SK-N-SH (cell line): ENCODE measurements around the gene NEIL3. TPM values are rescaled to one million over a fixed set of nuclear protein-coding genes. Genes with fewer than 3 reads are reported as not detected.

ENCODE experiments used
- CTCF ChIA-PET: fragments of 300-600, 350-600 bp; formaldehyde crosslinking; extraction: SDS; loops from one replicate; lab custom pipeline; 2021; lab: Yijun Ruan, JAX
- POLR2A ChIA-PET: fragments of 350-600 bp; sonication (Branson Sonifier 250); formaldehyde crosslinking; extraction: SDS; loops from one replicate; lab custom pipeline; 2020; ENCODE audit warnings: antibody characterized with exemption, inconsistent platforms; lab: Yijun Ruan, JAX
- DNase-seq: peaks from one replicate; pipeline ENCODE4 v3.0.0; 2012
- H2AFZ ChIP-seq: fragments of 200-600 bp; sonication (generic); 2 replicates; pipeline ENCODE4 v1.8.1; 2016; ENCODE audit warnings: antibody characterized with exemption, mild to moderate bottlenecking, low read depth
- H3F3A ChIP-seq: fragments of 200-600 bp; sonication (generic); replicated peaks from 2 replicates; pipeline ENCODE3; 2016; ENCODE audit warnings: antibody characterized with exemption, mild to moderate bottlenecking; ENCODE audit not compliant: insufficient read depth
- H3K27ac ChIP-seq, 2 experiments: fragments of 200-500 bp in 1 of 2; fragments of 200-600 bp in 1 of 2; sonication (Bioruptor generic) in 1 of 2; sonication (generic), shearing (Covaris generic) in 1 of 2; 2 replicates each; pipeline versions ENCODE4 v1.5.1 to v1.6.1; 2014 to 2016; ENCODE audit warnings: low read depth in 2 of 2, inconsistent platforms in 1 of 2, low read length in 1 of 2, mild to moderate bottlenecking in 1 of 2, mixed read lengths in 1 of 2
- H3K27me3 ChIP-seq: fragments of 200-600 bp; sonication (generic), shearing (Covaris generic); 2 replicates; pipeline ENCODE4 v1.6.1; 2016; ENCODE audit warnings: mixed run types; ENCODE audit not compliant: insufficient read depth
- H3K36me3 ChIP-seq, 2 experiments: fragments of 200-500 bp in 1 of 2; fragments of 200-600 bp in 1 of 2; sonication (Bioruptor generic) in 1 of 2; sonication (generic) in 1 of 2; replicated peaks in 1 of 2; 2 replicates each; pipeline versions ENCODE3 to v1.5.1; 2014 to 2016; ENCODE audit warnings: low read length in 1 of 2, mild to moderate bottlenecking in 1 of 2; ENCODE audit not compliant: insufficient read depth in 2 of 2, control insufficient read depth in 1 of 2
- H3K4me1 ChIP-seq, 2 experiments: fragments of 200-500 bp in 1 of 2; fragments of 200-600 bp in 1 of 2; sonication (Bioruptor generic) in 1 of 2; sonication (generic), shearing (Covaris generic) in 1 of 2; 2 replicates each; pipeline versions ENCODE4 v1.5.1 to v1.6.1; 2014 to 2016; ENCODE audit warnings: low read depth in 1 of 2, low read length in 1 of 2, mixed run types in 1 of 2; ENCODE audit not compliant: insufficient read depth in 2 of 2, control insufficient read depth in 1 of 2
- H3K4me2 ChIP-seq: fragments of 200-600 bp; sonication (generic), shearing (Covaris generic); 2 replicates; pipeline ENCODE4 v1.6.1; 2017; ENCODE audit warnings: mixed run types
- H3K4me3 ChIP-seq, 2 experiments: fragments of 200-500 bp in 1 of 2; fragments of 200-600 bp in 1 of 2; sonication (Bioruptor generic) in 1 of 2; sonication (generic), shearing (Covaris generic) in 1 of 2; 2 replicates each; pipeline versions ENCODE4 v1.5.1 to v1.8.1; 2014 to 2016; ENCODE audit warnings: low read depth in 2 of 2, inconsistent platforms in 1 of 2, low read length in 1 of 2, mild to moderate bottlenecking in 1 of 2, mixed read lengths in 1 of 2, moderate library complexity in 1 of 2
- H3K79me2 ChIP-seq: fragments of 200-600 bp; sonication (generic); 2 replicates; pipeline ENCODE4 v1.8.1; 2017; ENCODE audit warnings: mild to moderate bottlenecking; ENCODE audit not compliant: insufficient read depth
- H3K9ac ChIP-seq: fragments of 200-600 bp; sonication (generic); 2 replicates; pipeline ENCODE4 v1.6.1; 2017; ENCODE audit warnings: mixed run types
- H3K9me2 ChIP-seq: fragments of 200-600 bp; sonication (generic); 2 replicates; pipeline ENCODE4 v1.6.1; 2017; ENCODE audit warnings: mixed run types
- H3K9me3 ChIP-seq: fragments of 200-600 bp; sonication (generic); 2 replicates; pipeline ENCODE4 v1.6.1; 2017; ENCODE audit warnings: mixed run types, mild to moderate bottlenecking, moderate library complexity
- H4K20me1 ChIP-seq: fragments of 200-600 bp; sonication (generic); 2 replicates; pipeline ENCODE4 v1.6.1; 2017; ENCODE audit warnings: mild to moderate bottlenecking, mixed run types; ENCODE audit not compliant: insufficient read depth
- CTCF ChIP-seq: fragments of 200-600 bp; sonication (generic); IDR thresholded peaks from 2 replicates; pipeline ENCODE4 v1.6.1; 2017; ENCODE audit warnings: antibody characterized with exemption, mild to moderate bottlenecking, moderate library complexity
- EZH2phosphoT487 ChIP-seq: fragments of 200-600 bp; sonication (generic); IDR thresholded peaks from 2 replicates; pipeline ENCODE4 v1.6.1; 2017; ENCODE audit warnings: low read depth, mixed run types, mild to moderate bottlenecking, antibody characterized with exemption, moderate library complexity, borderline replicate concordance
- GABPA ChIP-seq: IDR thresholded peaks from 2 replicates; pipeline ENCODE4 v1.4.0; 2012; ENCODE audit warnings: low read depth, mild to moderate bottlenecking
- JUND ChIP-seq: IDR thresholded peaks from 2 replicates; pipeline ENCODE4 v1.4.0; 2012
- MAX ChIP-seq: IDR thresholded peaks from 2 replicates; pipeline ENCODE4 v1.4.0; 2012; ENCODE audit warnings: low read depth
- NRF1 ChIP-seq: IDR thresholded peaks from 2 replicates; pipeline ENCODE4 v1.6.1; 2012; ENCODE audit warnings: low read depth, mild to moderate bottlenecking, low read length
- RCOR1 ChIP-seq: fragments of 150-350 bp; IDR thresholded peaks from 2 replicates; pipeline ENCODE4 v1.6.1; 2017; ENCODE audit warnings: antibody characterized with exemption, low read length
- REST ChIP-seq: IDR thresholded peaks from 2 replicates; pipeline ENCODE4 v1.6.1; 2012; ENCODE audit warnings: mild to moderate bottlenecking, low read depth, low read length, moderate library complexity
- RXRA ChIP-seq: IDR thresholded peaks from 2 replicates; pipeline ENCODE4 v1.4.0; 2012; ENCODE audit warnings: low read depth, mild to moderate bottlenecking, borderline replicate concordance
- TEAD4 ChIP-seq: IDR thresholded peaks from 2 replicates; pipeline ENCODE4 v1.4.0; 2012; ENCODE audit warnings: mild to moderate bottlenecking, borderline replicate concordance; ENCODE audit not compliant: insufficient read depth
- USF1 ChIP-seq: IDR thresholded peaks from 2 replicates; pipeline ENCODE4 v1.4.0; 2012; ENCODE audit warnings: low read depth, borderline replicate concordance
- YY1 ChIP-seq: IDR thresholded peaks from 2 replicates; pipeline ENCODE4 v1.4.0; 2012; ENCODE audit warnings: low read depth, mild to moderate bottlenecking
- WGBS: methylation state at CpG from one replicate; pipeline ENCODE4 v1.1.6; 2017; ENCODE audit warnings: low lambda C conversion rate; 5-methylcytosine and 5-hydroxymethylcytosine counted together
- polyA plus RNA-seq, 3 experiments: library from polyadenylated mRNA; depleted of rRNA; stranded (reverse); fragments of >200 nt; gene quantifications; 2 replicates each; pipeline ENCODE4 v1.2.3, GENCODE V29; 2012
- TF ChIP-seq, protein P1 (sequence below): IDR thresholded peaks from 2 replicates; pipeline ENCODE4; 2012
- TF ChIP-seq, protein P2 (sequence below): fragments of 150-350 bp; IDR thresholded peaks from 2 replicates; pipeline ENCODE4 v1.6.1; 2016; ENCODE audit warnings: mild to moderate bottlenecking, low read depth, low read length

NEIL3 gene
- polyA plus RNA-seq, 1 of the 3 experiments (the other 2 are of a cell fraction), result 3.6 TPM

DNA sequence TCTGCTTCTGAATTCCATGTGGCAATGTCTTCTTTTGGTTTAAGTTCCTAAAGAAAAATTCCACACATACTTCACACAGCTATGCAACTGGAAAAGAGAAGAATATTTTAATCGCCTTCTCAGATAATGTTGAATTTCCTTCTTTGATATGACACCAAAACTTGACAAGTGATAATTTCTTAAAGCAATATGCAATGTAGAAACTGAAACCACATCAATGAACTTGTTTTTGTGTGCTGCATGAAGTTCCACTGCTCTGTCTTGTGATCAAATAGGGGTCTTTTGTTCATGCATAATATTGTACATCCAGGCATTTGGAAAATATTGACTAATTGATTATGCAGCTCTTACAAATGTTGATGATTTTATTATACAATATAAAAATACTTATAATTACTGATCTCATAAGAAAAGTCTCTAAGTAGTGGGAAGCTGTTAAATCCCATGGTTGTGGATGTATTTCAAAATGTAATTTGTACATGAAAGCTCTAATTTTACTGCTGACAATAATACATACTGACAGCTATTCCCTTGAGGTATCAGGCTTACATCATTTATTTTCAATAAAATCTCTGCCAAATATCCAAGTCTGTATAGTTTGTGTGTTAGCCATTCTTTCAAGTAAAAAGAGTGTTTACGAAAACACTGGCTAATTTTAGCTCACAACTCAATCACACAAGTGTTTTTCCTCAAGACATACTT is 76.1 kb downstream of the NEIL3 start (continued):
- no peak for TF ChIP-seq RCOR1

DNA sequence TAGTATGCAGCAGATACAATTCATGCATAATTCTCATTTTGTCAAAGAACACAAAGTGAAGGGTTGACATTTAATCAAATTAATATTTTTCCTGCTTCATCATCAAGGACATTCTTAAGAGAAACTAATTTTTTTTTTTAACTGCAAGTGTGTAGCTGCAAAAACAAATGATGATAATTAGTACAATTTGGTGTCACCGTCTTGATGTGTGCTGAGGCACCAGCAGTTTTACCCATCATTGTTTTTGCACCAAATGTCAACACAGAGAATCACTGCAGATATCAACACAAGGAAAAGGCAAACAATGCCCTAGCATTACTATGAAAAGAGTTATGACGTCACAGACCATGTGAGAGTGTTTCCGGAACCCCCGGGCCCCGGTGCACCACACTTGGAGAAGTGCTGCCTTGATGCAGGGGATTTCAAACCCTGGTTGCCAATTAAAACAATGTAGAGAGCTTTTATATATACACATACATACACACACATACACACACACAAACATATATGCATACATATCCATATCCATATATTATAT is 76.7 kb downstream of the NEIL3 start:
- no peak overlapping the region for H3K9ac ChIP-seq
- DNase-seq, result no peak
- H2AFZ ChIP-seq, result no peak overlapping the region
- no peaks in the 10 kb centered on the region for H4K20me1 ChIP-seq
- H3F3A ChIP-seq, result no peaks in the 10 kb centered on the region
- no peaks in the 10 kb centered on the region for H3K27me3 ChIP-seq
- POLR2A ChIA-PET, result no interaction called here
- CTCF ChIA-PET, result no interaction called here
- no peaks in the 10 kb centered on the region for H3K79me2 ChIP-seq
- H3K27ac ChIP-seq, result no peak overlapping the region
- no peak overlapping the region for H3K4me3 ChIP-seq
- no peak for TF ChIP-seq YY1
- TF ChIP-seq, protein P1, sequence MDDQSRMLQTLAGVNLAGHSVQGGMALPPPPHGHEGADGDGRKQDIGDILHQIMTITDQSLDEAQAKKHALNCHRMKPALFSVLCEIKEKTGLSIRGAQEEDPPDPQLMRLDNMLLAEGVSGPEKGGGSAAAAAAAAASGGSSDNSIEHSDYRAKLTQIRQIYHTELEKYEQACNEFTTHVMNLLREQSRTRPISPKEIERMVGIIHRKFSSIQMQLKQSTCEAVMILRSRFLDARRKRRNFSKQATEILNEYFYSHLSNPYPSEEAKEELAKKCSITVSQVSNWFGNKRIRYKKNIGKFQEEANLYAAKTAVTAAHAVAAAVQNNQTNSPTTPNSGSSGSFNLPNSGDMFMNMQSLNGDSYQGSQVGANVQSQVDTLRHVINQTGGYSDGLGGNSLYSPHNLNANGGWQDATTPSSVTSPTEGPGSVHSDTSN, result no peak
- no peak for TF ChIP-seq GABPA
- no peak for TF ChIP-seq NRF1
- no peak for TF ChIP-seq JUND
- TF ChIP-seq USF1, result no peak
- TF ChIP-seq TEAD4, result no peak
- TF ChIP-seq EZH2phosphoT487, result no peak
- no peak for TF ChIP-seq MAX
- TF ChIP-seq, protein P2, sequence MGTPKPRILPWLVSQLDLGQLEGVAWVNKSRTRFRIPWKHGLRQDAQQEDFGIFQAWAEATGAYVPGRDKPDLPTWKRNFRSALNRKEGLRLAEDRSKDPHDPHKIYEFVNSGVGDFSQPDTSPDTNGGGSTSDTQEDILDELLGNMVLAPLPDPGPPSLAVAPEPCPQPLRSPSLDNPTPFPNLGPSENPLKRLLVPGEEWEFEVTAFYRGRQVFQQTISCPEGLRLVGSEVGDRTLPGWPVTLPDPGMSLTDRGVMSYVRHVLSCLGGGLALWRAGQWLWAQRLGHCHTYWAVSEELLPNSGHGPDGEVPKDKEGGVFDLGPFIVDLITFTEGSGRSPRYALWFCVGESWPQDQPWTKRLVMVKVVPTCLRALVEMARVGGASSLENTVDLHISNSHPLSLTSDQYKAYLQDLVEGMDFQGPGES, result no peak
- TF ChIP-seq, all 33 proteins: peak for 0
- H3K9me3 ChIP-seq, result no peaks in the 10 kb centered on the region
- H3K9me2 ChIP-seq, result no peaks in the 10 kb centered on the region
- H3K4me1 ChIP-seq, result no peaks in the 10 kb centered on the region
- no peaks in the 10 kb centered on the region for H3K36me3 ChIP-seq
- 64% methylated on average over 5 of the region's 5 CpGs for WGBS
- no peak overlapping the region for H3K4me2 ChIP-seq

- no peak overlapping the region for H2AFZ ChIP-seq
- POLR2A ChIA-PET, result no interaction called here
- WGBS, result 72% methylated on average over 3 of the region's 3 CpGs
- TF ChIP-seq, protein P2, result no peak
- no peak for TF ChIP-seq RXRA
- no peak for TF ChIP-seq REST
- no peak for TF ChIP-seq CTCF
Observed at GRCh38 chr4:177391287-177391686, 81.6 kb downstream of the NEIL3 start.

More at GRCh38 chr4:177391287-177391686, 81.6 kb downstream of the NEIL3 start:
- Histone ChIP-seq H4K20me1 (no peaks in the 10 kb centered on the region), H3K36me3 (no peaks in the 10 kb centered on the region), H3K27ac (no peak overlapping the region), H3K9me2 (no peaks in the 10 kb centered on the region), H3K9me3 (no peaks in the 10 kb centered on the region), H3K79me2 (no peaks in the 10 kb centered on the region), H3K4me3 (no peak overlapping the region), H3K4me2 (no peak overlapping the region), H3K4me1 (no peaks in the 10 kb centered on the region), H3K27me3 (no peaks in the 10 kb centered on the region), H3F3A (no peaks in the 10 kb centered on the region), H3K9ac (no peak overlapping the region)
- CTCF ChIA-PET, result interaction anchor here (0.8 kb wide), 2 partner anchors 10 to 130 kb away, joined by 3 read pairs; no protein-coding TSS in a partner anchor
- no peak for DNase-seq
